ENCODE data around the gene MGARP.

DNA sequence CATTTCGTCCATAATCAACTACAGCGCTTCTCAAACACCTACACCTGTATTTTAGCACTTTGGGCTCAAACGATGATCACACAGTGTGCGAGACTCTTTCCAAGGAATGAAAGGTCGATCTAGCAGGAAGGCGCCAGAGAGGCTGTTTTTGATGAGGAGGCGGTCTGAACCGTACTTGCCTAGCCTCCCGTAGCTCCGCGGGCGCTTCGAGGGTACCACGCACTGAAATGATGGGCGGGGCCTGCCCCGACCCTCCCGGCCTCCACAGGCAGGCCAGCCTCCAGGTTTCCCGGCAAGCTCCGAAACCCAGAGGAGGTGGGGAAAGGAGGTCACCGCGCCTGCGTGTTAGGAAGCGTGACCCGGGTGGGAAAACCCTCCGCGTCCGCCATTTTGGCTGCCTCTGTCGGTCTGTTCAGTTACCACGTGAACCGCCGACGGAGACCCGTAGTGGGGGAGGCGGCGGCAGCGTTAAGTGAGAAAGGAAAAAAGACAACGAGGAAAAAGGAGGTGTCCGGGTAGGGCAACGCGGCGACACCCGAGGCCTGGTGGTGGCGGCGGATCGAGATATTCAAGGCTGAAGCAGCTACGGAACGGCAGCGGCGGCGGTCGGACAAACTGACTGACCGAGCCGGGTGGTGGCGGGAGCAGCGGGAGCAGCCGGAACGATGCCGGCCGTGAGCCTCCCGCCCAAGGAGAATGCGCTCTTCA, 21.2 kb upstream of the MGARP start, which contains the start of gene NAA15:
- no peak for TF ChIP-seq EZH2phosphoT487 (IDR thresholded peaks at IDR 0.05; ENCODE audit: borderline replicate concordance)
- TF ChIP-seq, protein P1, sequence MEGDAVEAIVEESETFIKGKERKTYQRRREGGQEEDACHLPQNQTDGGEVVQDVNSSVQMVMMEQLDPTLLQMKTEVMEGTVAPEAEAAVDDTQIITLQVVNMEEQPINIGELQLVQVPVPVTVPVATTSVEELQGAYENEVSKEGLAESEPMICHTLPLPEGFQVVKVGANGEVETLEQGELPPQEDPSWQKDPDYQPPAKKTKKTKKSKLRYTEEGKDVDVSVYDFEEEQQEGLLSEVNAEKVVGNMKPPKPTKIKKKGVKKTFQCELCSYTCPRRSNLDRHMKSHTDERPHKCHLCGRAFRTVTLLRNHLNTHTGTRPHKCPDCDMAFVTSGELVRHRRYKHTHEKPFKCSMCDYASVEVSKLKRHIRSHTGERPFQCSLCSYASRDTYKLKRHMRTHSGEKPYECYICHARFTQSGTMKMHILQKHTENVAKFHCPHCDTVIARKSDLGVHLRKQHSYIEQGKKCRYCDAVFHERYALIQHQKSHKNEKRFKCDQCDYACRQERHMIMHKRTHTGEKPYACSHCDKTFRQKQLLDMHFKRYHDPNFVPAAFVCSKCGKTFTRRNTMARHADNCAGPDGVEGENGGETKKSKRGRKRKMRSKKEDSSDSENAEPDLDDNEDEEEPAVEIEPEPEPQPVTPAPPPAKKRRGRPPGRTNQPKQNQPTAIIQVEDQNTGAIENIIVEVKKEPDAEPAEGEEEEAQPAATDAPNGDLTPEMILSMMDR (conservative IDR thresholded peaks at IDR 0.05; ENCODE audit: low read length) = no peak; the same call in 1 of the 2 replicates

All from Loucy (cell line).